ENCODE data around the gene GSE1.

The GSE1 gene

GRCh38 chr16:85605051-85605911 lies 7.8 kb upstream of the GSE1 start:
- no peak for DNase-seq (ENCODE audit: low read depth in 2 of 2)

GRCh38 chr16:85605912-85606841 lies 6.9 kb upstream of the GSE1 start:
- no peak for DNase-seq (ENCODE audit: low read depth in 2 of 2)

- no peak for DNase-seq (ENCODE audit: low read depth in 2 of 2)
These were observed 6.2 kb upstream of the GSE1 start for GRCh38 chr16:85606904-85607303.

- no peak for DNase-seq (ENCODE audit: low read depth in 2 of 2)
These were observed 5.8 kb upstream of the GSE1 start for GRCh38 chr16:85607321-85607765.

- no peak for DNase-seq (ENCODE audit: low read depth in 2 of 2)
These were observed 5.2 kb upstream of the GSE1 start for GRCh38 chr16:85607796-85608514.

- DNase-seq (ENCODE audit: low read depth in 2 of 2): no peak
These were observed 4.6 kb upstream of the GSE1 start for GRCh38 chr16:85608515-85608885.

GRCh38 chr16:85608887-85609286 lies 4.2 kb upstream of the GSE1 start:
- no peak for DNase-seq (ENCODE audit: low read depth in 2 of 2)

GRCh38 chr16:85609539-85609938 lies 3.6 kb upstream of the GSE1 start:
- no peak for DNase-seq (ENCODE audit: low read depth in 2 of 2)

- DNase-seq (ENCODE audit: low read depth in 2 of 2): no peak
These were observed 3.1 kb upstream of the GSE1 start for GRCh38 chr16:85610059-85610445.

- DNase-seq (ENCODE audit: low read depth in 2 of 2): peak; percentile 67 to 83
These were observed 2.5 kb upstream of the GSE1 start for GRCh38 chr16:85610446-85611193.

- DNase-seq (ENCODE audit: low read depth in 2 of 2): no peak
These were observed 2.0 kb upstream of the GSE1 start for GRCh38 chr16:85611194-85611443.

- no peak for DNase-seq (ENCODE audit: low read depth in 2 of 2)
These were observed 1.5 kb upstream of the GSE1 start for GRCh38 chr16:85611444-85612190.

GRCh38 chr16:85612191-85612800 lies 826 bp upstream of the GSE1 start:
- DNase-seq (ENCODE audit: low read depth in 2 of 2): no peak

GRCh38 chr16:85613604-85614337 lies 649 bp downstream of the GSE1 start:
- no peak for DNase-seq (ENCODE audit: low read depth in 2 of 2)

- no peak for DNase-seq (ENCODE audit: low read depth in 2 of 2)
These were observed 1.4 kb downstream of the GSE1 start for GRCh38 chr16:85614338-85615013.

GRCh38 chr16:85615014-85615851 lies 2.1 kb downstream of the GSE1 start:
- DNase-seq (ENCODE audit: low read depth in 2 of 2): no peak

- DNase-seq (ENCODE audit: low read depth in 2 of 2): peak; percentile 46 to 64
These were observed 2.9 kb downstream of the GSE1 start for GRCh38 chr16:85615852-85616606.

Data from stimulated activated CD4-positive, alpha-beta T cell treated with anti-CD3 and anti-CD28 coated beads, Interleukin-1b, Interleukin-23, amount 100 ng/mL, for 1 hour (primary cell).